Adrenal gland (tissue), 12 donors: ENCODE results near the gene AHRR. TPM values are rescaled to one million over a fixed set of nuclear protein-coding genes. Genes with fewer than 3 reads are reported as not detected.

Experiments
- DNase-seq, 7 donors: peaks; one replicate each; pipeline ENCODE4 v3.0.0-alpha.2; 2019 to 2020
- H3K27ac ChIP-seq, 5 donors: fragments of 200-600 bp; sonication (generic) in 4 of 5; 1 replicate in 3 of 5; 2 replicates in 2 of 5; pipeline versions ENCODE4 v1.5.1 to v1.8.0; 2016 to 2020; ENCODE audit warnings: mild to moderate bottlenecking in 1 of 5
- H3K27me3 ChIP-seq: fragments of 200-600 bp; 2 replicates; pipeline ENCODE4 v1.8.0; 2021
- H3K36me3 ChIP-seq, 2 donors: fragments of 200-600 bp; replicated peaks in 1 of 2; 1 replicate in 1 of 2; 2 replicates in 1 of 2; pipeline versions ENCODE4 v1.5.1 to v1.8.0; 2018 to 2022
- H3K4me1 ChIP-seq, 2 donors: fragments of 200-600 bp; replicated peaks in 1 of 2; 1 replicate in 1 of 2; 2 replicates in 1 of 2; pipeline versions ENCODE4 v1.5.1 to v1.8.0; 2018 to 2021
- H3K4me3 ChIP-seq, 4 donors: fragments of 200-600 bp; sonication (generic) in 3 of 4; one replicate each; pipeline ENCODE4 v1.5.1; 2016 to 2018
- H3K9me3 ChIP-seq, 3 donors: fragments of 200-600 bp; sonication (generic) in 1 of 3; replicated peaks in 1 of 3; 1 replicate in 2 of 3; 2 replicates in 1 of 3; pipeline versions ENCODE4 v1.5.1 to v1.8.0; 2016 to 2021
- CTCF ChIP-seq, 6 experiments: fragments of 450-650 bp in 4 of 6; fragments of 200-600 bp in 2 of 6; sonication (generic) in 1 of 6; IDR thresholded peaks; 1 replicate in 5 of 6; 2 replicates in 1 of 6; pipeline versions ENCODE4 v1.5.1 to v1.8.0; 2016 to 2021; ENCODE audit warnings: antibody characterized with exemption in 6 of 6, mild to moderate bottlenecking in 2 of 6, moderate library complexity in 1 of 6
- POLR2A ChIP-seq, 2 donors: fragments of 450-650 bp; IDR thresholded peaks; one replicate each; pipeline ENCODE4 v1.6.1; 2017; ENCODE audit warnings: antibody characterized with exemption in 2 of 2, mild to moderate bottlenecking in 2 of 2, moderate library complexity in 1 of 2
- WGBS, 4 donors: extraction: QIAGEN DNeasy Blood & Tissue Kit in 2 of 4; methylation state at CpG; one replicate each; pipeline versions ENCODE4 v1.1.5 to v1.1.7; 2013 to 2017; 5-methylcytosine and 5-hydroxymethylcytosine counted together
- intact Hi-C, 2 donors: fragments of 100-400 bp; cut with DNase I; formaldehyde crosslinking; loops; one replicate each; pipeline versions ENCODE4 v1.14.1 to v1.15.0; 2022 to 2023
- polyA plus RNA-seq, 3 donors: library from polyadenylated mRNA; stranded (reverse); fragments of 200-250 nt in 2 of 3; fragments of 350-450 nt in 1 of 3; fragmentation: Illumina TruSeq in 1 of 3; extraction: RNeasy Lipid Tissue Mini Kit (QIAGEN cat#74804) in 1 of 3; gene quantifications; one replicate each; pipeline ENCODE4 v1.2.3, GENCODE V29; 2013 to 2014
- total RNA-seq, 9 donors: library from RNA; depleted of rRNA in 4 of 9; stranded (reverse); fragments of >200 nt in 4 of 9; fragments of 120-200 nt in 1 of 9; fragmentation: NEBNext Ultra II Directional in 1 of 9; extraction: Animal tissue kit (Norgen Biotek cat#: 25700) in 1 of 9; gene quantifications; one replicate each; pipeline versions ENCODE4 v1.1.0 to v1.2.4, GENCODE V29; 2013 to 2023
- donor health status: healthy with polysubstance abuse.
- donor health status: Bipolar disorder and iron deficiency.
- donor health status: DM: yes; HTN: yes; CAD: no.
- donor health status: DM: no; HTN: no; CAD: no.
- donor health status: DM: no; HTN: no; CAD: no.
- donor health status: DM: yes; HTN: yes; CAD: no.

AHRR gene
- total and polyA plus RNA-seq, 12 donors = 0.17 to 3.6 (median 0.99) TPM

GRCh38 chr5:393846-394275, 72.3 kb downstream of the AHRR start:
- H3K9me3 ChIP-seq = no peaks in the 10 kb centered on the region
- no peaks in the 10 kb centered on the region for H3K36me3 ChIP-seq
- H3K27me3 ChIP-seq = no peaks in the 10 kb centered on the region
- intact Hi-C loops = no loop called here
- no peak overlapping the region for H3K27ac ChIP-seq
- peak in 1 of 7 donors; percentile 27 for DNase-seq
- no peaks in the 10 kb centered on the region for H3K4me1 ChIP-seq
- TF ChIP-seq POLR2A (IDR thresholded peaks at IDR 0.05) (no peak), CTCF (IDR thresholded peaks at IDR 0.05) (no peak)
- 89 to 93% (median 91%) methylated on average over 10 of the region's 10 CpGs for WGBS, 4 donors
- H3K4me3 ChIP-seq = no peak overlapping the region

DNA sequence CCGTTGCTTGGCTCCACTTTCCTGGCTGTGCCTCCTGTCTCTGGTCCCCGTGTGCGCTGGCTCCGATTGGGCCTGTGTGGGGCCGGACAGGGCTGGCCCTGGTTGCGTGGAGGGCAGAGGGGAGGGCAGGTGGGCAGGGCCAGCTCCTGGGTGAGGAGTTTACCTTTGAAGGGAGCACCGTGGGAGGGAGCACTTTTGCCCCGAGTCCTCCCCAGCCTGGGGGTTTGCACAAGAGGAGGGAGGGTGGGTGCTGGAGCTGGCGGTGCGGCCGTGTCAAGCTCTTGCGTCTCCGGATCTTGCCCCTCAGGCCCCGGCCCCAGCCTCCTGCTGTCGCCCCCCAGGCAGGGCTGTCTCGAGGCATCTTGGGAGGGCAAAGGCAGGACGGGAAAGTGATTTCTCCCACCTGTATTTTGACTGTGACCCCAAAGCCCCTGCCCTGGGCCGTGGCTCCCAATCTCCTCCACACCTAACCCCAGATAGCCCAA, 73.2 kb downstream of the AHRR start:
- TF ChIP-seq CTCF (IDR thresholded peaks at IDR 0.05) (no peak), POLR2A (IDR thresholded peaks at IDR 0.05) (no peak)
- Histone ChIP-seq H3K4me1 (peaks cover 3 to 4% of the 10 kb centered on the region in 2 donors), H3K36me3 (no peaks in the 10 kb centered on the region), H3K27me3 (no peaks in the 10 kb centered on the region), H3K9me3 (no peaks in the 10 kb centered on the region), H3K4me3 (no peak overlapping the region), H3K27ac (no peak overlapping the region)
- intact Hi-C loops = no loop called here
- peak in 1 of 7 donors; percentile 17 for DNase-seq
- 82 to 88% (median 86%) methylated on average over 15 to 18 of the region's 18 CpGs for WGBS, 4 donors

- TF ChIP-seq CTCF (IDR thresholded peaks at IDR 0.05) (no peak), POLR2A (IDR thresholded peaks at IDR 0.05) (no peak)
- 68 to 90% (median 85%) methylated on average over 8 to 21 of the region's 21 CpGs for WGBS, 4 donors
- intact Hi-C loops = no loop called here
- Histone ChIP-seq H3K27me3 (no peaks in the 10 kb centered on the region), H3K36me3 (no peaks in the 10 kb centered on the region), H3K9me3 (no peaks in the 10 kb centered on the region), H3K4me1 (peaks cover 9% of the 10 kb centered on the region in 2 donors), H3K27ac (no peak overlapping the region), H3K4me3 (no peak overlapping the region)
- DNase-seq = peak in 1 of 7 donors; percentile 18
Measured at GRCh38 chr5:395156-395920, 73.8 kb downstream of the AHRR start.

DNA sequence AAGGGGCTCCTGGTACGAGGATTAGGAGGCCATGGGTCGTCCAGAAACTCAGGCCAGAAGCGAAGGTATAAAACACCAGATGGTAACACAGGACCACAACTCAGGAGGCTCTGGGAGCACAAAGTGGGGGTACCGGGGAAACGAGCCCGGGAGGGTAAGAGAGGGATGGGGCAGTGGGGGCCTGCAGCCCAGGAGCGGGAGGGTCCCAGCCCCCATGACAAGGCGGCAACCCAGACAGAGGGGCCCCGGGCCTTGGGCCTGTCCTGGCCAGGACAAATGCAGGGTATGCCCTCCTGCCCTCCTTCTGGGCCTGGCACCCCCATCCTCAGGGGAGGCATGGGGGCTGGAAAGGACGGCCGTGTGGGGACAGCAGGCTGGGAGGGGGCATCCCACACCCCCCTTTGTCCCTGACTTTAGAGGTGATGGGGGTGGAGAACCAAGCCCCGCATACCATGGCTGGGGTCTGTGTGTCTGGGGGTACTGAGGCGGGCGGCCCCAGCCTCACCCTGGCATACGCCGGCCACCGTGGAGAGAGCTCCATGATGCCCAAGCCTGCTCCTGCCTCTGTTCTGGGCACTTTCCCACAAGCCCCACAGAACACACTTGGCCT, 74.5 kb downstream of the AHRR start:
- intact Hi-C loops = no loop called here

More for the DNA sequence above, 74.5 kb downstream of the AHRR start:
- WGBS, 4 donors = 91 to 96% (median 94%) methylated on average over 14 to 17 of the region's 17 CpGs
- Histone ChIP-seq H3K36me3 (no peaks in the 10 kb centered on the region), H3K9me3 (no peaks in the 10 kb centered on the region), H3K4me1 (peaks cover 11% of the 10 kb centered on the region in 2 donors), H3K27ac (no peak overlapping the region), H3K4me3 (no peak overlapping the region), H3K27me3 (no peaks in the 10 kb centered on the region)
- peak in 1 of 7 donors; percentile 35 for DNase-seq
- TF ChIP-seq CTCF (IDR thresholded peaks at IDR 0.05) (no peak), POLR2A (IDR thresholded peaks at IDR 0.05) (no peak)
